K562 (cell line): ENCODE data around the gene AP3B2. TPM values are rescaled to one million over a fixed set of nuclear protein-coding genes. Genes with fewer than 3 reads are reported as not detected.

Experiments
- ATF2 ChIP-seq: sonication (generic); formaldehyde crosslinking; IDR thresholded peaks from 2 replicates; pipeline ENCODE4 v1.8.1; 2022; ENCODE audit warnings: missing genetic modification reagents
- BACH1 ChIP-seq: fragments of 200-800 bp; sonication (Bioruptor generic); IDR thresholded peaks from 2 replicates; pipeline ENCODE4 v1.6.1; 2016; ENCODE audit warnings: missing genetic modification characterization, missing compliant biosample characterization
- CTBP1 ChIP-seq: fragments of 450-650 bp; IDR thresholded peaks from 2 replicates; pipeline ENCODE4 v1.6.1; 2016; ENCODE audit warnings: borderline replicate concordance
- ELF1 ChIP-seq: fragments of 200-800 bp; sonication (Bioruptor generic); IDR thresholded peaks from 2 replicates; pipeline ENCODE4 v1.6.1; 2016; ENCODE audit warnings: missing genetic modification characterization, missing compliant biosample characterization
- JUN ChIP-seq, 2 experiments: sonication (generic) in 1 of 2; formaldehyde crosslinking in 1 of 2; IDR thresholded peaks; 2 replicates each; pipeline versions ENCODE4 v1.6.1 to v1.8.0; 2012 to 2022; ENCODE audit warnings: borderline replicate concordance in 2 of 2, mild to moderate bottlenecking in 2 of 2, improper control_type of control experiment in 1 of 2, low read depth in 1 of 2, low read length in 1 of 2, missing genetic modification reagents in 1 of 2
- KDM5B ChIP-seq: fragments of 200-600 bp; sonication (generic); IDR thresholded peaks from 2 replicates; pipeline ENCODE4 v1.6.1; 2012; ENCODE audit warnings: low read depth, mild to moderate bottlenecking, moderate library complexity, low read length, control low read depth, inconsistent platforms; ENCODE audit not compliant: insufficient replicate concordance
- MTA3 ChIP-seq: fragments of 450-650 bp; formaldehyde crosslinking; IDR thresholded peaks from 2 replicates; pipeline ENCODE4 v1.6.1; 2017; ENCODE audit warnings: mild to moderate bottlenecking, borderline replicate concordance
- NBN ChIP-seq: fragments of 450-650 bp; IDR thresholded peaks from 2 replicates; pipeline ENCODE4 v1.6.1; 2016; ENCODE audit warnings: low read depth, mild to moderate bottlenecking
- PBX2 ChIP-seq, 2 experiments: IDR thresholded peaks in 1 of 2; conservative IDR thresholded peaks in 1 of 2; 2 replicates each; pipeline ENCODE4 v1.6.1; 2016; ENCODE audit warnings: low read depth in 2 of 2, mild to moderate bottlenecking in 1 of 2, missing compliant biosample characterization in 1 of 2, missing genetic modification characterization in 1 of 2, moderate library complexity in 1 of 2
- TGIF2 ChIP-seq: sonication (generic); formaldehyde crosslinking; IDR thresholded peaks from 2 replicates; pipeline ENCODE4 v1.8.1; 2022; ENCODE audit warnings: mild to moderate bottlenecking, missing genetic modification reagents, moderate library complexity
- UBTF ChIP-seq, 2 experiments: IDR thresholded peaks; 2 replicates each; pipeline ENCODE4 v1.6.1; 2012; ENCODE audit warnings: improper control_type of control experiment in 2 of 2, low read depth in 2 of 2, low read length in 2 of 2, borderline replicate concordance in 1 of 2
- ZBTB11 ChIP-seq, 3 experiments: fragments of 200-800 bp in 1 of 3; fragments of 250-450 bp in 1 of 3; fragments of 450-650 bp in 1 of 3; sonication (Bioruptor Pico) in 1 of 3; sonication (Bioruptor generic) in 1 of 3; formaldehyde crosslinking in 1 of 3; IDR thresholded peaks; 2 replicates each; pipeline versions ENCODE4 v1.6.1 to v1.8.0; 2016 to 2022; ENCODE audit warnings: mild to moderate bottlenecking in 2 of 3, missing genetic modification characterization in 2 of 3, missing compliant biosample characterization in 1 of 3, moderate library complexity in 1 of 3
- ZNF217 ChIP-seq: sonication (generic); formaldehyde crosslinking; IDR thresholded peaks from 2 replicates; pipeline ENCODE4 v1.8.0; 2022; ENCODE audit warnings: mild to moderate bottlenecking, missing genetic modification reagents
- ZNF253 ChIP-seq: fragments of 250-450 bp; sonication (Bioruptor Pico); conservative IDR thresholded peaks from 2 replicates; pipeline ENCODE4 v1.6.1; 2021; ENCODE audit warnings: mild to moderate bottlenecking
- polyA plus RNA-seq, 8 experiments: library from polyadenylated mRNA; depleted of rRNA in 4 of 8; stranded (reverse) in 5 of 8; unstranded in 3 of 8; fragments of >200 nt; fragmentation: Nextera tagmentation in 2 of 8; fragmentation: Illumina TruSeq in 1 of 8; extraction: Ambion mirVana in 2 of 8; extraction: Trizol in 1 of 8; gene quantifications; 2 replicates each; pipeline versions ENCODE4 v1.2.1 to v1.2.3, GENCODE V29; 2011 to 2014; ENCODE audit warnings: inconsistent platforms in 1 of 8, missing spikeins in 1 of 8
- total RNA-seq, 7 experiments: library from RNA; depleted of rRNA in 6 of 7; stranded (reverse); fragments of >200 nt in 6 of 7; fragmentation: Illumina TruSeq in 2 of 7; extraction: Trizol in 2 of 7; gene quantifications; 2 replicates each; pipeline versions ENCODE4 v1.2.1 to v1.2.3, GENCODE V29; 2011 to 2021; ENCODE audit warnings: low replicate concordance in 1 of 7

AP3B2 gene
- total and polyA plus RNA-seq, 9 of the 15 experiments (the other 6 are each of a cell fraction or from before 2014, with no cell fraction given) = 0.03 to 0.15 (median 0.10) TPM; not detected in 2

- TF ChIP-seq TGIF2 (CRISPR knock-in tag) (peak; percentile 86; the same call in 1 of the 2 replicates), KDM5B (peak; percentile 33), ATF2 (CRISPR knock-in tag) (no peak), JUN (IDR thresholded peaks at IDR 0.05; ENCODE audit: borderline replicate concordance, low read depth, low read length) (no peak), JUN (CRISPR knock-in tag; IDR thresholded peaks at IDR 0.05; ENCODE audit: borderline replicate concordance) (peak; percentile 33; the same call in 1 of the 2 replicates), ZNF253 (CRISPR knock-in tag) (no peak), CTBP1 (peak; percentile 61; the same call in 1 of the 2 replicates), UBTF (IDR thresholded peaks at IDR 0.05; ENCODE audit: borderline replicate concordance in 1 of 2, low read depth in 2 of 2, low read length in 2 of 2) (peak; percentile 53 to 63; a peak in 1 of 4 replicates), ELF1 (tag) (peak; percentile 78), PBX2 (CRISPR knock-in tag; IDR thresholded peaks at IDR 0.05; ENCODE audit: low read depth) (no peak), PBX2 (tag; conservative IDR thresholded peaks at IDR 0.05; ENCODE audit: low read depth) (no peak), MTA3 (no peak; the same call in 1 of the 2 replicates), BACH1 (tag) (no peak), NBN (no peak), ZNF217 (CRISPR knock-in tag) (no peak), ZBTB11 (CRISPR knock-in tag; IDR thresholded peaks at IDR 0.05) (peak in 2 of 3 experiments; percentile 38 to 63; a peak in 2 of 6 replicates)
Measured at GRCh38 chr15:82709421-82710207, at the start of gene AP3B2 (continued).
